Suprapubic skin (tissue), 4 donors: ENCODE data around the gene CFLAR. TPM values are rescaled to one million over a fixed set of nuclear protein-coding genes. Genes with fewer than 3 reads are reported as not detected.

Experiments
- DNase-seq, 2 donors: peaks; one replicate each; pipeline ENCODE4 v3.0.0-alpha.2; 2019; ENCODE audit warnings: low spot score in 2 of 2
- H3K27ac ChIP-seq: fragments of 200-600 bp; sonication (generic); one replicate; pipeline ENCODE4 v1.5.1; 2019
- H3K27me3 ChIP-seq: fragments of 200-600 bp; sonication (generic); one replicate; pipeline ENCODE4 v1.5.1; 2019
- H3K36me3 ChIP-seq: fragments of 200-600 bp; sonication (generic); one replicate; pipeline ENCODE4 v1.5.1; 2019
- H3K4me1 ChIP-seq: fragments of 200-600 bp; sonication (generic); one replicate; pipeline ENCODE4 v1.5.1; 2019
- H3K4me3 ChIP-seq: fragments of 200-600 bp; sonication (generic); one replicate; pipeline ENCODE4 v1.5.1; 2019; ENCODE audit warnings: mild to moderate bottlenecking
- H3K9me3 ChIP-seq: fragments of 200-600 bp; sonication (generic); one replicate; pipeline ENCODE4 v1.5.1; 2019
- CTCF ChIP-seq, 2 donors: fragments of 200-600 bp in 1 of 2; fragments of 450-650 bp in 1 of 2; sonication (generic) in 1 of 2; IDR thresholded peaks; one replicate each; pipeline ENCODE4 v1.5.1; 2016 to 2019; ENCODE audit warnings: antibody characterized with exemption in 2 of 2, mild to moderate bottlenecking in 1 of 2, moderate library complexity in 1 of 2
- EP300 ChIP-seq: sonication (generic); formaldehyde crosslinking; IDR thresholded peaks from one replicate; pipeline ENCODE4 v1.6.1; 2017; ENCODE audit warnings: antibody characterized with exemption
- POLR2A ChIP-seq, 2 donors: fragments of 450-650 bp; IDR thresholded peaks; one replicate each; pipeline ENCODE4 v1.6.1; 2017; ENCODE audit warnings: antibody characterized with exemption in 2 of 2, mild to moderate bottlenecking in 2 of 2, moderate library complexity in 2 of 2
- POLR2AphosphoS5 ChIP-seq, 3 donors: sonication (generic); formaldehyde crosslinking; IDR thresholded peaks; one replicate each; pipeline ENCODE4 v1.6.1; 2017; ENCODE audit warnings: antibody characterized with exemption in 3 of 3
- WGBS: methylation state at CpG from one replicate; pipeline ENCODE4 v1.1.5; 2018; 5-methylcytosine and 5-hydroxymethylcytosine counted together
- total RNA-seq, 4 donors: library from RNA; depleted of rRNA; stranded (reverse); fragments of >200 nt; gene quantifications; one replicate each; pipeline ENCODE4 v1.1.0, GENCODE V29; 2016

Gene CFLAR
- total RNA-seq, 4 donors from 2014 or later, result 116 to 250 (median 147) TPM

GRCh38 chr2:201073071-201073470 lies 42.9 kb upstream of the CFLAR start:
- H3K27ac ChIP-seq, result no peak overlapping the region
- no peak for TF ChIP-seq CTCF (IDR thresholded peaks at IDR 0.05)
- no peaks in the 10 kb centered on the region for H3K9me3 ChIP-seq
- WGBS, result 73% methylated on average over 1 of the region's 1 CpG
- H3K27me3 ChIP-seq, result no peaks in the 10 kb centered on the region
- H3K4me3 ChIP-seq, result peak overlapping the region; percentile 99
- no peaks in the 10 kb centered on the region for H3K36me3 ChIP-seq
- peaks cover 43% of the 10 kb centered on the region for H3K4me1 ChIP-seq
- no peak for DNase-seq

- DNase-seq, result no peak
- WGBS, result 84% methylated on average over 7 of the region's 7 CpGs
- TF ChIP-seq POLR2AphosphoS5 (IDR thresholded peaks at IDR 0.05), result no peak
- no peaks in the 10 kb centered on the region for H3K9me3 ChIP-seq
- H3K27ac ChIP-seq, result no peak overlapping the region
- H3K4me3 ChIP-seq, result no peak overlapping the region
- peaks cover 12% of the 10 kb centered on the region for H3K36me3 ChIP-seq
- H3K27me3 ChIP-seq, result no peaks in the 10 kb centered on the region
- H3K4me1 ChIP-seq, result peaks cover 25% of the 10 kb centered on the region
Observed at GRCh38 chr2:201074996-201075395, 41.0 kb upstream of the CFLAR start.

GRCh38 chr2:201084863-201085262 lies 31.1 kb upstream of the CFLAR start:
- Histone ChIP-seq H3K4me3 (no peak overlapping the region), H3K27ac (no peak overlapping the region), H3K4me1 (no peaks in the 10 kb centered on the region), H3K36me3 (peaks cover 50% of the 10 kb centered on the region), H3K27me3 (no peaks in the 10 kb centered on the region), H3K9me3 (no peaks in the 10 kb centered on the region)
- 68% methylated on average over 2 of the region's 2 CpGs for WGBS
- DNase-seq, result no peak
- TF ChIP-seq POLR2AphosphoS5 (IDR thresholded peaks at IDR 0.05), result no peak

GRCh38 chr2:201090574-201090973 lies 25.4 kb upstream of the CFLAR start:
- peaks cover 25% of the 10 kb centered on the region for H3K36me3 ChIP-seq
- no peak overlapping the region for H3K4me3 ChIP-seq

GRCh38 chr2:201093573-201093972 lies 22.4 kb upstream of the CFLAR start:
- Histone ChIP-seq H3K4me3 (no peak overlapping the region), H3K36me3 (peaks cover 4% of the 10 kb centered on the region), H3K4me1 (no peaks in the 10 kb centered on the region), H3K27ac (no peak overlapping the region), H3K27me3 (no peaks in the 10 kb centered on the region), H3K9me3 (no peaks in the 10 kb centered on the region)
- no peak for DNase-seq
- TF ChIP-seq CTCF (IDR thresholded peaks at IDR 0.05), result no peak
- TF ChIP-seq POLR2A (IDR thresholded peaks at IDR 0.05), result no peak
- TF ChIP-seq POLR2AphosphoS5 (IDR thresholded peaks at IDR 0.05), result no peak
- TF ChIP-seq EP300, result no peak
- WGBS, result 92% methylated on average over 5 of the region's 5 CpGs

More at GRCh38 chr2:201090574-201090973, 25.4 kb upstream of the CFLAR start:
- H3K4me1 ChIP-seq, result no peaks in the 10 kb centered on the region
- DNase-seq, result no peak
- no peaks in the 10 kb centered on the region for H3K9me3 ChIP-seq
- no peaks in the 10 kb centered on the region for H3K27me3 ChIP-seq
- TF ChIP-seq EP300, result no peak
- TF ChIP-seq POLR2A (IDR thresholded peaks at IDR 0.05), result no peak
- no peak for TF ChIP-seq CTCF (IDR thresholded peaks at IDR 0.05)
- no peak for TF ChIP-seq POLR2AphosphoS5 (IDR thresholded peaks at IDR 0.05)
- 82% methylated on average over 4 of the region's 4 CpGs for WGBS
- H3K27ac ChIP-seq, result no peak overlapping the region

GRCh38 chr2:201100497-201100896 lies 15.5 kb upstream of the CFLAR start:
- no peak for DNase-seq
- no peaks in the 10 kb centered on the region for H3K27me3 ChIP-seq
- no peaks in the 10 kb centered on the region for H3K36me3 ChIP-seq
- H3K27ac ChIP-seq, result no peak overlapping the region
- H3K4me3 ChIP-seq, result no peak overlapping the region
- WGBS, result 94% methylated on average over 3 of the region's 3 CpGs
- no peaks in the 10 kb centered on the region for H3K9me3 ChIP-seq
- no peak for TF ChIP-seq CTCF (IDR thresholded peaks at IDR 0.05)
- TF ChIP-seq EP300, result no peak
- no peak for TF ChIP-seq POLR2A (IDR thresholded peaks at IDR 0.05)
- no peaks in the 10 kb centered on the region for H3K4me1 ChIP-seq
